Forelimb muscle (tissue), 1 donor: Measurements from ENCODE around the gene FHIT. TPM values are rescaled to one million over a fixed set of nuclear protein-coding genes. Genes with fewer than 3 reads are reported as not detected.
"Not testable (repeated sequence)": the region's sequence is repeated elsewhere in the genome, so short reads cannot be mapped to it uniquely, and the experiment has no call there.

Experiments used
- DNase-seq: peaks from one replicate; pipeline ENCODE4 v3.0.0-alpha.2; 2013; ENCODE audit warnings: low read depth
- polyA plus RNA-seq: library from polyadenylated mRNA; unstranded; fragments of 120-200 nt; gene quantifications from one replicate; pipeline ENCODE4 v1.2.1, GENCODE V29; 2013; ENCODE audit not compliant: insufficient read length

Gene FHIT
- polyA plus RNA-seq, 1 donor, result 7.1 TPM

- DNase-seq, result no peak
Measured at GRCh38 chr3:60992395-60992794, 258.9 kb downstream of the FHIT start.

DNA sequence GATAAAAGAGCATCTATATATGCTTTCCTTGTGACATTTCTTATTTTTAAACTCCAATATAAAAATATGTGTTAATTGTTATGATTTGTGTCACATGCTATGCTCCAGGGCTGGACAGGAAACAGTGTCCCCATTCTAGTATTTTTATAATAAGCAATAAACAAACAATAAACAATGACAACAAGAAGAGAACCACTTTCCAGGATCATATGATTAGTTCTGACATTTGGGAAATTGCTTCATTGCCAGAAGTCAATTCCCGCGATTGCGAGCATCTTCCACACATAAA, 260.9 kb downstream of the FHIT start:
- DNase-seq, result no peak

DNA sequence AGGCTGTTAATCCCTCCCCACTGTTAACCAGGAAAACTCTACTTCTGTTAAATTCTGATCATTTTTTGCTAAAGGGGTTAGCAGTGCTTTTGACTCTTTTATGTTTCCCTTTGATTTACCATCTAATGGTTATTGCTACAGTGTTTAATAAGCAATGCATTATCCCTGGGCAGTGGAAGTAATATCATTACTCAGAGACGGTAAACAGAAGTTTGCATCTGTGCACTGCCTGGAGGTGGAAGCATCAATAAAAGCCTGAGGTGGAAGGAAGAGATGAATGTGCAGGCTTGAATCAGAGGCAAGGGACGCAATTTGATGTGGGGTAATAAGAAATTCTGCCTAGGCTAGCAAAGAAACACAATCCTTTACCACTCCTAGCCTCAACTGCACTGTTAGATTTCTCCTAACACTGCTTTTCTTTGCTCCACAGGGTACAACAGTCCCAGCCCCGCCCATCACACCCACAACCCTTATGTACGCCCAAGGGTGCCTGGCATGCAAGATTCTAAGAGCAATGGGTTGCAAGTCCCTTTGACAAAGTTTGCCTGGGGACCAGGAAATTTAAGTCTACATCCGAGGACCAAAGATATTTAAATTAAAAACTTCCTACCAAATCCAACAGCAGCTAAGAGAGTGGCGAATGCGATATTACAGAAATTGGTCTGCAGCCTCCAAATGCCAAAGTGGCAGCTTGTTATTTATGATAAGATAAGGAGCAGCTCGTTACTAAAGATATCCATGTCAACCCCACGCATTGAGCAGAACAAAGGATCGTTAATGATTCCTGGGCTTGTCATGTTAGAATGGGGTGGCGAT, 261.4 kb downstream of the FHIT start:
- DNase-seq, result no peak

DNA sequence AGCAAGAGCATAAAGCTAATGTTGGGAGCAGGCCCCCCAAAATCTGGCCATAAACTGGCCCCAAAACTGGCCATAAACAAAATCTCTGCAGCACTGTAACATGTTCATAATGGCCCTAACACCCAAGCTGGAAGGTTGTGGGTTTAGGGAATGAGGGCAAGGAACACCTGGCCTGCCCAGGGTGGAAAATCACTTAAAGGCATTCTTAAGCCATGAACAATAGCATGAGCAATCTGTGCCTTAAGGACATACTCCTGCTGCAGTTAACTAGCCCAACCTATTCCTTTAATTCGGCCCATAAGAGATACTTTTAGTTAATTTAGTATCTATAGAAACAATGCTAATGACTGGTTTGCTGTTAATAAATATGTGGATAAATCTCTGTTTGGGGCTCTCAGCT, 264.1 kb downstream of the FHIT start:
- DNase-seq, result not testable (repeated sequence)

- DNase-seq, result no peak
Measured at GRCh38 chr3:60986552-60986951, 264.7 kb downstream of the FHIT start.

DNA sequence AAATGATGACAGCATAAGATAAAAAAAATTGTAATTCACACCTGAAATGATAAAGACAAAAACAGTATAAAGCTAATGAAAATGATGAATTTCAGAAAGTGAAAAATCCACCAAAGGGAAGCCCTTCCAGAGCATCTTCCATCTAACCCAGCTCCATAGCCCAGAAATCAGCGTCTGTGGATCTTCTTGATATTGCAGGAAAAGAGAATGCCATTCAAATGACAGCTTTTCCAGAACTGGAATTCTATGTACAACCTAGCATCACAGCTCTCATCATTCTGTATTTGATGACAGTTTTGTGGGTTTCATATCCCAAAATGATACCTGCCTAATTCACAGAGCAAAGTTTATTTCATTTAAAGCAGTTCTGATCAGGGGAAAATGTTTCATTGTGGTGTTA, 267.3 kb downstream of the FHIT start:
- no peak for DNase-seq

DNA sequence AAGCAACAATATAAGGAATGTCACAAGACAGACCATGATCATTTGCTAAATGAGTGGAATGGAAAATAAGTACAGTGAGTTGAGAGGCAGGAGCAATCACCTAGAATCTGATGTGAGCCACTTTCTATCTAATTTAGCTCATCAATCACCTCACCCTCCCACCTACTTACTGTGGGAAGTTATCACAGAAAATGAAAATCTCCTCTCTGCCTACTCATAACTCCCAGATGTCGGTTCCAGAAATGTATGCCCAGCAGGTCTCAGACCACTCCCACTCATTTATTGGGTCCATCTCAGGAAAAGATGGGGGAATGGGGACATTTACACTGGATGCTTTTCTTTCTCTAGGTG, 270.9 kb downstream of the FHIT start:
- DNase-seq, result no peak

- no peak for DNase-seq
Measured at GRCh38 chr3:60979461-60980341, 271.6 kb downstream of the FHIT start.

DNA sequence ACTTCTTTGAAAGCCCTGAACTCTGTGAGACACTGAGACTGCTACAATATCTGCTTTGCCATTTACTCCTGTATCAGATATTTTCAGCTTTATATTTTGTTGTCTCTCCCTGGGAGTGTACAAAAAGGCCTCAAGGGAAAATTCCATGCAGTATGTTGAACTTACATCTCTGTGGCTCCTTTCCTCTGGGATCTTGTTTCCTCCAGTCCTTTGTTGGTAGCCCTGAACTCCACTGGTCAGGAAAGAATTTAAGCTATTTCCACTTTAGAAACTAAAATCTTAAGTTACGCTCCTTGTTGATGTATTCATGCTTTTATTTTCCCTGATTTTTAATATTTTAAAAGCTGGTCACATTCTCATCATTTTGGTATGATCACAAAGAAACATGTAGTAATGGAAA, 277.9 kb downstream of the FHIT start:
- DNase-seq, result no peak

DNA sequence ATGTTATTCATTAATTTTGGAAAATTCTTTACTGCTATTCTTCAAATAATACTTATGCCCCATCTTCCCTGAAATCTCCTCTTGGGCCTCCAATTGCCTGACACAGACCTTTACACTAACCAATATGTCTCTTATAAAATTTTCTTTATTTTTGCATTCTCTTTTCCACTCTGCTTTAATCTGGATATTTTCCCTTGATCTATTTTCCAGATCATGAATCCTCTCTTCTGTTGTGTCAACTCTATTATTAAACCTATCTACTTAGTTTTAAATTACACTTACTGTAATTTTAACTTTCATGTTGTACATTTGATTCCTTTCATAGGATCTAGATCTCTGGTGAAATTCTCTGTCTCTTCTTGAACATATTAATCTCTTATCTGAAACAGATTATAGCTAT, 278.7 kb downstream of the FHIT start:
- no peak for DNase-seq

DNA sequence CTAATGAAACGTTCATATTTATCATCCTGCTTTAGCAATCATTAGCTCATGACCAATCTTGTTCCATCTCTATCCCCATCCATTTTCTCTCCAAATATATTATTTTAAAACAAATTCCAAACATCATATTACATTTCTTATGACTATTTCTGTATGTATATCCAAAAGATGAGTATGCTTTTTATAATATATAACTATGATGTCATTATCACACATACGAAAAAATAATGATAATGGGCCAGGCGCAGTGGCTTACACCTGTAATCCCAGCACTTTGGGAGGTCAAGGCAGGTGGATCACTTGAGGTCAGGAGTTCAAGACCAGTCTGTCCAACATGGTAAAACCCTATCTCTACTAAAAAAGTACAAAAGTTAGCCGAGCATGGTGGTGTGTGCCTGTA, 280.4 kb downstream of the FHIT start:
- DNase-seq, result no peak

GRCh38 chr3:60967141-60967540, 284.1 kb downstream of the FHIT start:
- no peak for DNase-seq

GRCh38 chr3:60957541-60957940, 293.7 kb downstream of the FHIT start:
- DNase-seq, result no peak

DNA sequence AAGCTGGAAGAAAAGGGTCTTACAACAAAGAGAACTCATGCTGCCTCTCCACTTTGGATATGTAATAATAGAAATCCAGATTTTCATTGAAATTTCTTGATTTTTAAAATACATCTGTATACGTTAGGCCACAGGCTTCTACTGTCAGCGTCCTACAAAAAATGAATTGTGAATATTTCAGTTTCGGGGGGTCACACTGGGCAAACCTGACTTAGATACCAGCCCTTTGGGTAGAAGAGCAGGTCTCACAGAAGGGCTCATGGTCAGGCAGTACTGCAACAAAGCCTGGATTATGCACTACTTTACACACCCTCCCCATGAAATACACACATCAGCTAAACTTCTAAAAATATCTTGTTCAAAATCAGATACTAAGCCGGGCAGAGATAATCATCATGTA, 294.5 kb downstream of the FHIT start:
- no peak for DNase-seq

GRCh38 chr3:60955034-60955433, 296.2 kb downstream of the FHIT start:
- DNase-seq, result no peak

GRCh38 chr3:60954048-60954447, 297.2 kb downstream of the FHIT start:
- no peak for DNase-seq

- no peak for DNase-seq
Measured at GRCh38 chr3:60953351-60953750, 297.9 kb downstream of the FHIT start.

DNA sequence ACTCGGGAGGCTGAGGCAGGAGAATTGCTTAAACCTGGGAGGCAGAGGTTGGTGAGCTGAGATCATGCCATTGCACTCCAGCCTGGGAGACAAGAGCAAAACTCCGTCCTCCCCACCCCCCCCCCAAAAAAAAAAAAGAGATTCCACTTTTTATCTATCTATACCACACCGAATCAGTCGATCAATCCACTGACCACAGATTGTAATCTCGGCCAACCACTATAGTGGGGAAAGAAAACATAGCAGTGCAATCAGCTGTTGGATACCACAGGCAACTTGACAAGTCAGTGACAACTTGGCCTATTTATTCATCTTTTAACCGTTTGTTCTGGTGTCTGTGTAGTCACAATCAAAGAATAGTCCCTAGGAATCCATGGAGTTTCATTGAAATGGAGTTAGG, 299.2 kb downstream of the FHIT start:
- no peak for DNase-seq

- no peak for DNase-seq
Measured at GRCh38 chr3:60949146-60949545, 302.1 kb downstream of the FHIT start.

DNA sequence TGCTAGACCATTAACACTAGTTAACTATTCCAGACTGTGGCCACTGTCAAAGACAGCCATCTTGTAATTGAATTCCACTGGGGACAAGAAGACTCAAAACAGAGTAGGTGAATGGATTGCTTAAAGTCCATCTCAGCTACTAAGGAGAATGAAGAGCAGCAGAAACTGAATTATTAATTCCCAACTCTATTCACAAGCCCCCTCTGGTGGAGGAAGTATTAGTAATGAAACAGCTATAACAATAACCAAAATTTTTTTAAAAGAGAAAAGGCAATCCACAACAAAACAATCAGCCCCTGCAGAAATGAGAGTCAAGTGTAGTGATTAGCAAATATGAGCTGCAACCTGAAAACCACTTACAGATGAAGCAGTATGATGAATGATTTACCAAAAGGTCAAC, 302.8 kb downstream of the FHIT start:
- no peak for DNase-seq

DNA sequence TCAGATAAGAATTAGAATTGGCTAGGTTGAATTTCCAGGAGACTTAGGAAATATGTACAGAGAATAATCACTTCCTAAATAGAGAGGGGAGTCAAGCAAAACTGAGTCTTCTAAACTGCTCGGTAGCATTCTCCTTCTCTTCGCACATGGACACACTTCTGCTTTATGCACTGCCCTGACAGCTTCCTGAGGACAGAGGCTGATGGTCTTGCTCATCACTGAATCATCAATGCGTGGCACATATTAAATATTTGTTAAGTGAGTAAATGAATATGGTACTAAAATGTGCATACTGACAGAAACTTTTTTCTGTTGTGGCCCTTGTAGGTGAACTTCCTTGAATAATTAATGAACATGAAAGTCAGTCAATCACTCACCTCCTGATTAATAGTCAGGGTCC, 315.5 kb downstream of the FHIT start:
- DNase-seq, result no peak

DNA sequence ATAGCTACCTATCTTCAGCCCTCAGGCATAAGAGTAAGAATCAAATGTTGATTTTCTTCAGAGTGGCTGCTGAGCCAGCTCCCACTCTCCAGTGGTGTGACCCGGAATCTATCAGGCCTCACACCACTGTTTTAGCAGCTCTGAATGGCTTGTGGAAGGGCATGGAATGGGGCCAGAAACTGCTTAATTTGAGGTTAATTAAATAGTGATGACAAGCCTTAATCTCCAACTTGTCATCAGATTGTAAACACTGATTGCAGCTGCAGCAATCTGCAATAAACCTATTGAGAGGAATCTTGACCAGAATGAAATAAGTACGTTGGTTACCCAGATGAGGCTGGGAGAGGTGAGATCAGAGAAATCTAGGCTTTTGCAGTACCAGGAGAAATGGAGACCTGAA, 317.4 kb downstream of the FHIT start:
- DNase-seq, result no peak

- no peak for DNase-seq
Measured at GRCh38 chr3:60932643-60933042, 318.6 kb downstream of the FHIT start.
